ENCODE measurements around the gene ARAP2.

The ARAP2 gene

GRCh38 chr4:36042122-36042970 is 202.0 kb downstream of the ARAP2 start:
- no peak for DNase-seq

GRCh38 chr4:36041340-36041739 is 203.0 kb downstream of the ARAP2 start:
- DNase-seq = no peak

GRCh38 chr4:36039026-36039425 is 205.3 kb downstream of the ARAP2 start:
- DNase-seq = no peak

- DNase-seq = no peak
Observed at GRCh38 chr4:36038491-36038890, 205.8 kb downstream of the ARAP2 start.

- DNase-seq = no peak
Observed at GRCh38 chr4:36037127-36037526, 207.2 kb downstream of the ARAP2 start.

GRCh38 chr4:36029951-36030350 is 214.4 kb downstream of the ARAP2 start:
- no peak for DNase-seq

GRCh38 chr4:36027203-36027602 is 217.1 kb downstream of the ARAP2 start:
- DNase-seq = no peak

- no peak for DNase-seq
Observed at GRCh38 chr4:36026348-36026880, 217.9 kb downstream of the ARAP2 start.

GRCh38 chr4:36024901-36025660 is 219.2 kb downstream of the ARAP2 start:
- DNase-seq = no peak

- DNase-seq = no peak
Observed at GRCh38 chr4:36020351-36020750, 224.0 kb downstream of the ARAP2 start.

Data from hypothalamus (tissue), 51 donors.